Measurements from ENCODE around the gene CEP72.
A peak's percentile ranks its signal among the peaks of the same experiment; 100 is the strongest.
"Not testable (repeated sequence)": the region's sequence is repeated elsewhere in the genome, so short reads cannot be mapped to it uniquely, and the experiment has no call there.

CEP72 gene

DNA sequence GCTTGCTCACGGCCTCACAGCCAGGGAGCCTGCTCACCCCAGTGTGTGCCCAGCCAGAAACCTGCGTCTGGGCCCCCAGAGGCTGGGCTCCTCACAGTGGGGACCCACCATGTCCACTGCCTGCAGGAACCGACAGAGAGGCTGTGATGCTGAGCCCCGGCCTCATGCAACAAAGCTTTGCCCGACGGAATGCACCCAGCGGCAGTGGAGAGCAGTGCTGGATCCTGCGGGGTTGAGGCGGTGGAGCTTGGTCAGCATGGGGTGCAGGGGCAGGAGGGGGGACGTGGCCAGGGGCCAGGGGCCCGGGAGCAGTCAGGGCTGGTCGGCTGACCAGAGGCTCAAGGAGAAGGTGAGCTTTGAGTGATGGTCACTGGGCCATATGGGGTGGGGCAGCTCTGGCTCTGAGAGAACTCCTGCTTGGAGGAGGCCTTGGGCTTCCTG, 7.7 kb upstream of the CEP72 start:
- 92% methylated on average over 8 of the region's 12 CpGs for WGBS (ENCODE audit: insufficient coverage)
- H3K27me3 ChIP-seq (replicated peaks in 2 of 5; ENCODE audit: control insufficient read depth in 4 of 5, insufficient read depth in 5 of 5, low read length in 4 of 5): peaks cover 0 to 55% (median 0%) of the 10 kb centered on the region in 5 experiments
- H3K4me1 ChIP-seq (ENCODE audit: control extremely low read depth in 1 of 4, control insufficient read depth in 4 of 4, insufficient read depth in 4 of 4, low read length in 3 of 4): no peaks in the 10 kb centered on the region
- no peak overlapping the region for H3K27ac ChIP-seq (ENCODE audit: insufficient read depth in 1 of 2, low read depth in 1 of 2, low read length in 2 of 2, poor library complexity in 1 of 2, severe bottlenecking in 2 of 2)
- no peaks in the 10 kb centered on the region for H3K36me3 ChIP-seq (ENCODE audit: control insufficient read depth in 4 of 4, insufficient read depth in 4 of 4, low read length in 3 of 4)
- DNase-seq: no peak
- H3K9me3 ChIP-seq (ENCODE audit: control extremely low read depth in 1 of 5, control insufficient read depth in 4 of 5, insufficient read depth in 2 of 5, low read depth in 1 of 5, low read length in 4 of 5): peaks cover 0 to 2% (median 0%) of the 10 kb centered on the region in 5 experiments
- H3K4me3 ChIP-seq (ENCODE audit: control insufficient read depth in 1 of 7, extremely low read depth in 1 of 7, insufficient read depth in 4 of 7, low read depth in 2 of 7, low read length in 6 of 7): no peak overlapping the region
- ChIA-PET CTCF (no interaction called here), POLR2A (no interaction called here)

DNA sequence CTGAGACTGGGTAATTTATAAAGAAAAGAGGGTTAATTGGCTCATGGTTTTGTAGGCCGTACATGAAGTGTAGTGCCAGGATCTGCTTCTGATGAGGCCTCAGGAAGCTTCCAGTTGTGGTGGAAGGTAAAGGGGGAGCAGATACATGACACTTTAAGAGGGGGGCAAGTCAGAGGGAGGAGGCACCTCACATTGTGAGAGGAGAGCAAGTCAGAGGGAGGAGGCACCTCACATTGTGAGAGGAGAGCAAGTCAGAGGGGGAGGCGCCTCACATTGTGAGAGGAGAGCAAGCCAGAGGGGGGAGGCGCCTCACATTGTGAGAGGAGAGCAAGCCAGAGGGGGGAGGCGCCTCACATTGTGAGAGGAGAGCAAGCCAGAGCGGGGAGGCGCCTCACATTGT, 7.0 kb upstream of the CEP72 start:
- H3K36me3 ChIP-seq (ENCODE audit: control insufficient read depth in 4 of 4, insufficient read depth in 4 of 4, low read length in 3 of 4); H3K4me3 ChIP-seq (ENCODE audit: control insufficient read depth in 1 of 7, extremely low read depth in 1 of 7, insufficient read depth in 4 of 7, low read depth in 2 of 7, low read length in 6 of 7); H3K4me1 ChIP-seq (ENCODE audit: control extremely low read depth in 1 of 4, control insufficient read depth in 4 of 4, insufficient read depth in 4 of 4, low read length in 3 of 4); H3K9me3 ChIP-seq (ENCODE audit: control extremely low read depth in 1 of 5, control insufficient read depth in 4 of 5, insufficient read depth in 2 of 5, low read depth in 1 of 5, low read length in 4 of 5); CTCF ChIA-PET; H3K27ac ChIP-seq (ENCODE audit: insufficient read depth in 1 of 2, low read depth in 1 of 2, low read length in 2 of 2, poor library complexity in 1 of 2, severe bottlenecking in 2 of 2); POLR2A ChIA-PET; DNase-seq: not testable (repeated sequence)
- WGBS (ENCODE audit: insufficient coverage): 100% methylated on average over 1 of the region's 6 CpGs
- peaks cover 0 to 49% (median 0%) of the 10 kb centered on the region in 5 experiments for H3K27me3 ChIP-seq (replicated peaks in 2 of 5; ENCODE audit: control insufficient read depth in 4 of 5, insufficient read depth in 5 of 5, low read length in 4 of 5)

DNA sequence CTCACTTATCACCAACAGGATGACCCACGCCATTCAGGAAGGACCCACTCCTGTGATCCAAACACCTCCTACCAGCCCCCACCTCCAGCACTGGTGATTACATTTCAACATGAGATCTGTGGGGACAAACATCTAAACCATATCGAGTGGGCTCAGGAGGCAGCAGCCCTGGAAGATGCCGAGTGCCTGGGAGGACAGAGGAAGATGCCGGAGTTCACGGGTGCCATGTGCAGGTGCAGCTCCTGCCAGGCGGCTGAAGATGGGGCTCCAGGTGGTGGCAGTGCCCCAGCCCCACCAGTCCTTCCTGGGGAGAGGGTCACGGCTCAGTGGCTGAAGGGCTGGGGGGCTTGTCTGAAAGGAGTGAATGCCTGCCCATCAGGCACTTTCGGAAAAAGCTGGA, 6.1 kb upstream of the CEP72 start:
- H3K27me3 ChIP-seq (replicated peaks in 2 of 5; ENCODE audit: control insufficient read depth in 4 of 5, insufficient read depth in 5 of 5, low read length in 4 of 5): peaks cover 0 to 40% (median 0%) of the 10 kb centered on the region in 5 experiments
- CTCF ChIA-PET: no interaction called here
- 98% methylated on average over 8 of the region's 8 CpGs for WGBS (ENCODE audit: insufficient coverage)

DNA sequence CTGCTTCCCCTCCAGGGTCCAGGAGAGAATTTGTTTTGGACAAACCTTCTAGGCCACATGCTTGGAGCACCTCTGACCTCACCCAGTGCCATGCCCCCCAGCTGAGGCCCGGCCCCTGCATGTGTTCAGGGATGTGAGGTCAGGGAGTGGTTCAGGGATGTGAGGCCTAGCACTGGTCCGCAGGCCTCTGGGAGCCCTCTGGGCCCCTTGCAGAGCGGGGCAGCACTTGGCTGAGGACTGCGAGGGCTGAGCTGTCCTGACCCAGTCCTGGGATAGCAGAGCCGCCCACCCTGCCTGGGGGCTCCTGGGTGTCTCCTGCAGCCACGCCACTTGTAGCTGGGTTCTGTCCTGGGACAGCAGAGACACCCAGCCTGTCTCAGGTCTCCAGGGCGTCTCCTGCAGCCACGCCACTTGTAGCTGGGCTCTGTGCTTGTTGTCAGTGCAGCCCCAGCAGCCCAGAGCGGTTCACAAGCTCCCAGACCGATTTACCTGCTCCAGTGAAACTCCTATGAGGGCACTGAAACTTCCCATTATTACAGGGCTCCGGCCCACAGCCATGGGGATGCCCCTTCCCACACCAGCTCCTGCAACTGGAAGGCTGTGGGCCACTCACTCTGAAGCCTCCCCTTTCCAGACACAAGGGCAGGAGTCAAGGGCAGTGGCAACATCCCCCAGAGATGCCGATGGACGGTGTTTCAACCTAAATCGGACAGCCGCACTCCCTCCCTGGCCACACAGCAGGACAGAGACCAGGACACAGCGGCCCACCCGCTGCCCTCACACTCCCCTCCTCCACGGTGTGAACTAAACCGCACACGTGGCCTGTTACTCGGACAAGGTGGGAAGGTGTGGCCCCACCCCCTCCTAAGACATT, 5.4 kb upstream of the CEP72 start:
- H3K4me3 ChIP-seq (ENCODE audit: control insufficient read depth in 1 of 7, extremely low read depth in 1 of 7, insufficient read depth in 4 of 7, low read depth in 2 of 7, low read length in 6 of 7): no peak overlapping the region
- ChIA-PET CTCF (no interaction called here), POLR2A (interaction anchor here (0.7 kb wide), 2 partner anchors 65 to 378 kb away, joined by 3 read pairs; no protein-coding TSS in a partner anchor)
- DNase-seq: no peak
- no peak overlapping the region for H3K27ac ChIP-seq (ENCODE audit: insufficient read depth in 1 of 2, low read depth in 1 of 2, low read length in 2 of 2, poor library complexity in 1 of 2, severe bottlenecking in 2 of 2)
- peaks cover 0 to 34% (median 0%) of the 10 kb centered on the region in 5 experiments for H3K27me3 ChIP-seq (replicated peaks in 2 of 5; ENCODE audit: control insufficient read depth in 4 of 5, insufficient read depth in 5 of 5, low read length in 4 of 5)
- 91% methylated on average over 19 of the region's 21 CpGs for WGBS (ENCODE audit: insufficient coverage)
- peaks cover 0 to 9% (median 4%) of the 10 kb centered on the region in 4 experiments for H3K4me1 ChIP-seq (ENCODE audit: control extremely low read depth in 1 of 4, control insufficient read depth in 4 of 4, insufficient read depth in 4 of 4, low read length in 3 of 4)
- no peaks in the 10 kb centered on the region for H3K9me3 ChIP-seq (ENCODE audit: control extremely low read depth in 1 of 5, control insufficient read depth in 4 of 5, insufficient read depth in 2 of 5, low read depth in 1 of 5, low read length in 4 of 5)
- no peaks in the 10 kb centered on the region for H3K36me3 ChIP-seq (ENCODE audit: control insufficient read depth in 4 of 4, insufficient read depth in 4 of 4, low read length in 3 of 4)

More for the DNA sequence above, 6.1 kb upstream of the CEP72 start:
- Histone ChIP-seq H3K27ac (ENCODE audit: insufficient read depth in 1 of 2, low read depth in 1 of 2, low read length in 2 of 2, poor library complexity in 1 of 2, severe bottlenecking in 2 of 2) (no peak overlapping the region), H3K9me3 (ENCODE audit: control extremely low read depth in 1 of 5, control insufficient read depth in 4 of 5, insufficient read depth in 2 of 5, low read depth in 1 of 5, low read length in 4 of 5) (no peaks in the 10 kb centered on the region), H3K4me1 (ENCODE audit: control extremely low read depth in 1 of 4, control insufficient read depth in 4 of 4, insufficient read depth in 4 of 4, low read length in 3 of 4) (peaks cover 0 to 3% (median 0%) of the 10 kb centered on the region in 4 experiments), H3K4me3 (ENCODE audit: control insufficient read depth in 1 of 7, extremely low read depth in 1 of 7, insufficient read depth in 4 of 7, low read depth in 2 of 7, low read length in 6 of 7) (no peak overlapping the region), H3K36me3 (ENCODE audit: control insufficient read depth in 4 of 4, insufficient read depth in 4 of 4, low read length in 3 of 4) (no peaks in the 10 kb centered on the region)
- POLR2A ChIA-PET: interaction anchor here (0.7 kb wide), 1 partner anchor 379 kb away, joined by 3 read pairs; no protein-coding TSS in a partner anchor
- no peak for DNase-seq

GRCh38 chr5:607541-608428, 4.4 kb upstream of the CEP72 start:
- whole genome bisulfite sequencing (ENCODE audit: insufficient coverage): 68% methylated on average over 32 of the region's 37 CpGs
- CTCF ChIA-PET: no interaction called here
- peak in 2 of 3 donors; percentile 6 to 27 for DNase-seq
- Histone ChIP-seq H3K4me1 (ENCODE audit: control extremely low read depth in 1 of 4, control insufficient read depth in 4 of 4, insufficient read depth in 4 of 4, low read length in 3 of 4) (peaks cover 1 to 12% (median 4%) of the 10 kb centered on the region in 4 experiments), H3K27me3 (replicated peaks in 2 of 5; ENCODE audit: control insufficient read depth in 4 of 5, insufficient read depth in 5 of 5, low read length in 4 of 5) (peaks cover 0 to 25% (median 0%) of the 10 kb centered on the region in 5 experiments), H3K27ac (ENCODE audit: insufficient read depth in 1 of 2, low read depth in 1 of 2, low read length in 2 of 2, poor library complexity in 1 of 2, severe bottlenecking in 2 of 2) (no peak overlapping the region), H3K9me3 (ENCODE audit: control extremely low read depth in 1 of 5, control insufficient read depth in 4 of 5, insufficient read depth in 2 of 5, low read depth in 1 of 5, low read length in 4 of 5) (no peaks in the 10 kb centered on the region), H3K36me3 (ENCODE audit: control insufficient read depth in 4 of 4, insufficient read depth in 4 of 4, low read length in 3 of 4) (no peaks in the 10 kb centered on the region), H3K4me3 (ENCODE audit: control insufficient read depth in 1 of 7, extremely low read depth in 1 of 7, insufficient read depth in 4 of 7, low read depth in 2 of 7, low read length in 6 of 7) (no peak overlapping the region)
- POLR2A ChIA-PET: no interaction called here

GRCh38 chr5:608429-609370, 3.4 kb upstream of the CEP72 start:
- Histone ChIP-seq H3K9me3 (ENCODE audit: control extremely low read depth in 1 of 5, control insufficient read depth in 4 of 5, insufficient read depth in 2 of 5, low read depth in 1 of 5, low read length in 4 of 5) (peaks cover 0 to under 1% (median 0%) of the 10 kb centered on the region in 5 experiments), H3K27me3 (replicated peaks in 2 of 5; ENCODE audit: control insufficient read depth in 4 of 5, insufficient read depth in 5 of 5, low read length in 4 of 5) (peaks cover 0 to 18% (median 0%) of the 10 kb centered on the region in 5 experiments), H3K4me3 (ENCODE audit: control insufficient read depth in 1 of 7, extremely low read depth in 1 of 7, insufficient read depth in 4 of 7, low read depth in 2 of 7, low read length in 6 of 7) (no peak overlapping the region), H3K27ac (ENCODE audit: insufficient read depth in 1 of 2, low read depth in 1 of 2, low read length in 2 of 2, poor library complexity in 1 of 2, severe bottlenecking in 2 of 2) (no peak overlapping the region), H3K36me3 (ENCODE audit: control insufficient read depth in 4 of 4, insufficient read depth in 4 of 4, low read length in 3 of 4) (no peaks in the 10 kb centered on the region), H3K4me1 (ENCODE audit: control extremely low read depth in 1 of 4, control insufficient read depth in 4 of 4, insufficient read depth in 4 of 4, low read length in 3 of 4) (peaks cover 2 to 14% (median 4%) of the 10 kb centered on the region in 4 experiments)
- no peak for DNase-seq
- WGBS (ENCODE audit: insufficient coverage): 97% methylated on average over 23 of the region's 31 CpGs
- CTCF ChIA-PET: no interaction called here
- POLR2A ChIA-PET: no interaction called here

All from common myeloid progenitor, CD34-positive (primary cell).